Measurements from ENCODE around the gene OR4F16.
"Not testable (repeated sequence)": the region's sequence is repeated elsewhere in the genome, so short reads cannot be mapped to it uniquely, and the experiment has no call there.

The OR4F16 gene

GRCh38 chr1:686554-686953 lies at the start of gene OR4F16:
Gene OR4F16 (minus strand): TSS chr1:686654. CDS start chr1:686654, 0 bp downstream.
- not testable (repeated sequence) for DNase-seq

- not testable (repeated sequence) for DNase-seq
Observed at GRCh38 chr1:733649-734048, 47.2 kb upstream of the OR4F16 start.

- not testable (repeated sequence) for DNase-seq
Observed at GRCh38 chr1:727040-727439, 40.6 kb upstream of the OR4F16 start.
